Ovary (tissue), 3 donors: ENCODE results near the gene TSGA10IP.

Experiments
- CTCF ChIP-seq, 3 donors: fragments of 450-650 bp in 2 of 3; fragments of 200-600 bp in 1 of 3; IDR thresholded peaks; one replicate each; pipeline versions ENCODE4 v1.5.1 to v1.8.0; 2016 to 2022; ENCODE audit warnings: antibody characterized with exemption in 3 of 3, mild to moderate bottlenecking in 1 of 3
- EP300 ChIP-seq: sonication (generic); formaldehyde crosslinking; IDR thresholded peaks from one replicate; pipeline ENCODE4 v1.6.1; 2017; ENCODE audit warnings: antibody characterized with exemption
- POLR2A ChIP-seq: fragments of 450-650 bp; IDR thresholded peaks from one replicate; pipeline ENCODE4 v1.6.1; 2017; ENCODE audit warnings: antibody characterized with exemption, mild to moderate bottlenecking, moderate library complexity
- donor health status: DM: no; HTN: no; CAD: no.

- TF ChIP-seq CTCF (IDR thresholded peaks at IDR 0.05): no peak
- TF ChIP-seq EP300: no peak
- no peak for TF ChIP-seq POLR2A
Measured at GRCh38 chr11:65987336-65987735, 42.1 kb downstream of the TSGA10IP start.
